ENCODE measurements around the gene RNASE11. TPM values are rescaled to one million over a fixed set of nuclear protein-coding genes. Genes with fewer than 3 reads are reported as not detected.

Gene RNASE11
- total and polyA plus RNA-seq, 10 of the 15 experiments (the other 5 are each of a cell fraction or from before 2014, with no cell fraction given): not detected

DNA sequence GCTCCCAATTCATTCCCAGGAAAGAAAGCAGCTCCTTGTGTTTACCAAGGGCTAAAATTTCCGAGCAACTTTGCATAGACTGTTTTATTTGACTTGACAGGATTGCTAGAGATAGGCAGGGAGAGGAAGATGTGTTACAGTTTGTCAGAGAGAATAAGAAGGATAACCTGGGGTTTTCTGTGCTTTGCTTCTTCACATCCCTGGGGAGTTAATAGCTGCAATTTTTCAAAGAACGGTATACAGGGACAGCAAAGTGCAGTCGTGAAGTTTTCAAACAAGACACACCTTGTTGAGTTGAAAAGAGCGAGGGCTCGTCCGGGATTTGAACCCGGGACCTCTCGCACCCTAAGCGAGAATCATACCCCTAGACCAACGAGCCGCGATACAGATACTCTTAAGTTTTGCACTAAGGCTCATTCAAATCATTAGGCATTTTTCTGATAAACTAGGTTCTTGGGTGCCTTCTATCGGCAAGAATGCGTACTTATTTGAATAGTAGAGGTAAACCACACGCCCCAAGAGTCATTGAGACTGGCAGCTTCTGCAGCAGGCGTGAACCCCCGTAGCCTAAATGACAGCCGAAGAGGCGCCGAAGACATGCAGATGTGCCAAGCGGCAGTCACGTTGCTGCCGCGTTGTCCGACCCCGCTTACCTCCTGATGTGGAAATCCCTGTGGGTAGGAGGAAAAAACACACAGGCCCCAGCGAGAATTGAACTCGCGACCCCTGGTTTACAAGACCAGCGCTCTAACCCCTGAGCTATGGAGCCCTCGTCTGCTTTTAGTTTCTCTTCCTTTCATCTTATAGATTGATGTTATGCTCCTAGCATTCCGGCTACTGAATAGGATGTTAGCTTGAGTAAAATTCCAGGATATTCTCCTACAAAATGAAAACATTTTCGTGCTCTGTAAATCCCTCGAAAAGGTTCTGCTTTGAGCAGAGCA is 25.6 kb upstream of the RNASE11 start:
- H3K27ac ChIP-seq (ENCODE audit: control insufficient read depth, insufficient read depth): peak overlapping the region; percentile 54; the same call in 1 of the 2 replicates
- SMC1A ChIA-PET (ENCODE audit: uncharacterized antibody, unreplicated experiment): interaction anchor here (0.9 to 3.9 kb wide), 21 partner anchors 9 to 288 kb away, joined by 3 to 38 read pairs (median 5); partner anchors contain the start of genes ANG, PARP2, RNASE4 and TEP1
- in situ Hi-C loops (cut with MboI): loop anchor here (5.0 kb wide), 1 partner anchor 201 kb away; the partner anchor contains the start of gene TEP1
- intact Hi-C loops (cut with micrococcal nuclease; ENCODE audit: unreplicated experiment): loop anchor here (1.0 to 5.0 kb wide), 6 partner anchors 12 to 271 kb away; partner anchors contain the start of genes PARP2 and PIP4P1
- DNase-seq (ENCODE audit: low read depth, low spot score) (peak; percentile 98), ATAC-seq (peak; percentile 76), FAIRE-seq (peak; percentile 41)
- no peaks in the 10 kb centered on the region for H3K36me3 ChIP-seq (ENCODE audit: control insufficient read depth in 2 of 2, insufficient read depth in 2 of 2, low read length in 1 of 2)
- CTCF ChIA-PET: interaction anchor here (1.0 to 10.3 kb wide), 21 partner anchors 10 to 402 kb away, joined by 3 to 163 read pairs (median 4); partner anchors contain the start of genes ANG, RNASE4 and TEP1
- no peaks in the 10 kb centered on the region for H3K27me3 ChIP-seq (replicated peaks in 1 of 2; ENCODE audit: control insufficient read depth in 2 of 2, insufficient read depth in 2 of 2, low read length in 1 of 2)
- RAD21 ChIA-PET (ENCODE audit: unreplicated experiment): interaction anchor here (0.9 to 3.5 kb wide), 16 partner anchors 10 to 284 kb away, joined by 3 to 49 read pairs (median 6); partner anchors contain the start of genes ANG, PARP2, PIP4P1 and RNASE4
- H3K4me2 ChIP-seq (ENCODE audit: control insufficient read depth, insufficient read depth): peak overlapping the region; percentile 97
- no peaks in the 10 kb centered on the region for H3K9me3 ChIP-seq (replicated peaks; ENCODE audit: control insufficient read depth, insufficient read depth, low read length)
- H3K4me1 ChIP-seq (ENCODE audit: control insufficient read depth, insufficient read depth, low read length): peaks cover 42% of the 10 kb centered on the region
- POLR2A ChIA-PET: interaction anchor here (0.6 to 2.9 kb wide), 5 partner anchors 18 to 83 kb away, joined by 3 to 19 read pairs (median 8); partner anchors contain the start of gene ANG
- peak overlapping the region; percentile 91 for H2AFZ ChIP-seq (ENCODE audit: control insufficient read depth, low read depth, low read length)
- BruUV-seq (replicated peaks): no TSS peak
- WGBS (ENCODE audit: insufficient coverage, insufficient replicate concordance, low lambda C conversion rate, missing lambda C conversion rate): 1% methylated on average over 34 of the region's 34 CpGs
- H3K79me2 ChIP-seq (ENCODE audit: control insufficient read depth, insufficient read depth, low read length): no peaks in the 10 kb centered on the region
- H3K9ac ChIP-seq (ENCODE audit: control insufficient read depth, insufficient read depth, low read length): peak overlapping the region; percentile 68; the same call in 1 of the 2 replicates
- no peaks in the 10 kb centered on the region for H4K20me1 ChIP-seq (ENCODE audit: control insufficient read depth, insufficient read depth)
- H3K4me3 ChIP-seq: peak overlapping the region; percentile 89
- TF ChIP-seq IRF3 (IDR thresholded peaks at IDR 0.05) (peak; percentile 31; the same call in 1 of the 2 replicates), TCF7 (IDR thresholded peaks at IDR 0.05; ENCODE audit: borderline replicate concordance) (peak; percentile 56), SRF (IDR thresholded peaks at IDR 0.05; ENCODE audit: low read depth in 2 of 2, low read length in 2 of 2) (no peak), SP1 (IDR thresholded peaks at IDR 0.05; ENCODE audit: low read depth, low read length) (no peak), PAX5 (IDR thresholded peaks at IDR 0.05; ENCODE audit: borderline replicate concordance, low read depth, low read length) (no peak), RAD51 (IDR thresholded peaks at IDR 0.05) (no peak), IRF4 (IDR thresholded peaks at IDR 0.05; ENCODE audit: low read depth, low read length) (no peak; the same call in 1 of the 2 replicates), TARDBP (IDR thresholded peaks at IDR 0.05; ENCODE audit: borderline replicate concordance) (peak; percentile 95), ESRRA (IDR thresholded peaks at IDR 0.05; ENCODE audit: low read length) (no peak), ZZZ3 (IDR thresholded peaks at IDR 0.05; ENCODE audit: control insufficient read depth, insufficient read length, low read depth) (no peak), SREBF1 (IDR thresholded peaks at IDR 0.05; ENCODE audit: low read length) (no peak), LARP7 (IDR thresholded peaks at IDR 0.05) (peak; percentile 51; the same call in 1 of the 2 replicates), JUND (IDR thresholded peaks at IDR 0.05; ENCODE audit: low read depth, low read length) (no peak), HDAC2 (IDR thresholded peaks at IDR 0.05) (no peak)
- TF ChIP-seq, protein P1, sequence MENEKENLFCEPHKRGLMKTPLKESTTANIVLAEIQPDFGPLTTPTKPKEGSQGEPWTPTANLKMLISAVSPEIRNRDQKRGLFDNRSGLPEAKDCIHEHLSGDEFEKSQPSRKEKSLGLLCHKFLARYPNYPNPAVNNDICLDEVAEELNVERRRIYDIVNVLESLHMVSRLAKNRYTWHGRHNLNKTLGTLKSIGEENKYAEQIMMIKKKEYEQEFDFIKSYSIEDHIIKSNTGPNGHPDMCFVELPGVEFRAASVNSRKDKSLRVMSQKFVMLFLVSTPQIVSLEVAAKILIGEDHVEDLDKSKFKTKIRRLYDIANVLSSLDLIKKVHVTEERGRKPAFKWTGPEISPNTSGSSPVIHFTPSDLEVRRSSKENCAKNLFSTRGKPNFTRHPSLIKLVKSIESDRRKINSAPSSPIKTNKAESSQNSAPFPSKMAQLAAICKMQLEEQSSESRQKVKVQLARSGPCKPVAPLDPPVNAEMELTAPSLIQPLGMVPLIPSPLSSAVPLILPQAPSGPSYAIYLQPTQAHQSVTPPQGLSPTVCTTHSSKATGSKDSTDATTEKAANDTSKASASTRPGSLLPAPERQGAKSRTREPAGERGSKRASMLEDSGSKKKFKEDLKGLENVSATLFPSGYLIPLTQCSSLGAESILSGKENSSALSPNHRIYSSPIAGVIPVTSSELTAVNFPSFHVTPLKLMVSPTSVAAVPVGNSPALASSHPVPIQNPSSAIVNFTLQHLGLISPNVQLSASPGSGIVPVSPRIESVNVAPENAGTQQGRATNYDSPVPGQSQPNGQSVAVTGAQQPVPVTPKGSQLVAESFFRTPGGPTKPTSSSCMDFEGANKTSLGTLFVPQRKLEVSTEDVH (IDR thresholded peaks at IDR 0.05; ENCODE audit: low read depth, partially characterized antibody): peak; percentile 31
- TF ChIP-seq, protein P2, sequence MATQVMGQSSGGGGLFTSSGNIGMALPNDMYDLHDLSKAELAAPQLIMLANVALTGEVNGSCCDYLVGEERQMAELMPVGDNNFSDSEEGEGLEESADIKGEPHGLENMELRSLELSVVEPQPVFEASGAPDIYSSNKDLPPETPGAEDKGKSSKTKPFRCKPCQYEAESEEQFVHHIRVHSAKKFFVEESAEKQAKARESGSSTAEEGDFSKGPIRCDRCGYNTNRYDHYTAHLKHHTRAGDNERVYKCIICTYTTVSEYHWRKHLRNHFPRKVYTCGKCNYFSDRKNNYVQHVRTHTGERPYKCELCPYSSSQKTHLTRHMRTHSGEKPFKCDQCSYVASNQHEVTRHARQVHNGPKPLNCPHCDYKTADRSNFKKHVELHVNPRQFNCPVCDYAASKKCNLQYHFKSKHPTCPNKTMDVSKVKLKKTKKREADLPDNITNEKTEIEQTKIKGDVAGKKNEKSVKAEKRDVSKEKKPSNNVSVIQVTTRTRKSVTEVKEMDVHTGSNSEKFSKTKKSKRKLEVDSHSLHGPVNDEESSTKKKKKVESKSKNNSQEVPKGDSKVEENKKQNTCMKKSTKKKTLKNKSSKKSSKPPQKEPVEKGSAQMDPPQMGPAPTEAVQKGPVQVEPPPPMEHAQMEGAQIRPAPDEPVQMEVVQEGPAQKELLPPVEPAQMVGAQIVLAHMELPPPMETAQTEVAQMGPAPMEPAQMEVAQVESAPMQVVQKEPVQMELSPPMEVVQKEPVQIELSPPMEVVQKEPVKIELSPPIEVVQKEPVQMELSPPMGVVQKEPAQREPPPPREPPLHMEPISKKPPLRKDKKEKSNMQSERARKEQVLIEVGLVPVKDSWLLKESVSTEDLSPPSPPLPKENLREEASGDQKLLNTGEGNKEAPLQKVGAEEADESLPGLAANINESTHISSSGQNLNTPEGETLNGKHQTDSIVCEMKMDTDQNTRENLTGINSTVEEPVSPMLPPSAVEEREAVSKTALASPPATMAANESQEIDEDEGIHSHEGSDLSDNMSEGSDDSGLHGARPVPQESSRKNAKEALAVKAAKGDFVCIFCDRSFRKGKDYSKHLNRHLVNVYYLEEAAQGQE (IDR thresholded peaks at IDR 0.05; ENCODE audit: low read depth, low read length): no peak
